ENCODE data around the gene WDR19.
"Not testable (repeated sequence)": the region's sequence is repeated elsewhere in the genome, so short reads cannot be mapped to it uniquely, and the experiment has no call there.

Gene WDR19

DNA sequence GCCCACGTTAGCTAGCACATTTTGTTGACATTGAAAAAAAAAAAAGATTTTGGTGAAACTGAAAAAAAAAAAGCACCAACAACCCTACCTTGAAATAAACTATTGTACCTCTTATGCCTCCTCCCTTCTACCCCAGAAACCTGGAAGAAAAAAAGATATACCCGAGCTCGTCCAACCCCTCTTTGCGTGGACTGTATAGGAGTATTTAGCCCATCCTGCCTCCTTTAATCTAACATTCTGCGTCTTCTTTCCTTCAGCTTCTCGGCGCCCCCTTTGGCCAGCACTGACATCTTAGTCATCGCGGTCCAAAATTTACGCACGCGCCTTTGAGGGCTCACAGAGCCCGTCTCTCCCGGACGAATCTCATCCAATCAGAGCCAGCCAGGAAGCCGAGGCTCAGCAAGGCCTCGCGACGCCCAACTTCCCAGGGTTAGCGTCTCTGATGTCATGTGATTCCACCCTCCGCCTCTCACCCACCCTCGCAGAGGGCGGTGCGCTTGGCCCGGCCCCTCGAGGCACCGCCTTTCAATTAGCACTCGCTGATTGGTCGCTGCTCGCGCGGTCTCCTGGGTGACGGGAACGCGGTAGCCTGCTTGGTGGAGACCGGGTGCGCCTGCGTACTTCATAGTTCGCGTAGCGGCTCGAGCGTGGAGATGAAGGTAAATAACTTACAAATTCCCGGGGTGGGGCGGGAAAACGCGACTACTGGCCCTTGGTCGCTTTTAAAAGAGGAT is at the start of gene WDR19:
TSS of gene WDR19 (plus strand) at position 625 of the 734 bp plus-strand sequence. CDS start at position 654, 29 bp downstream.
- peak; percentile 100 for DNase-seq

DNA sequence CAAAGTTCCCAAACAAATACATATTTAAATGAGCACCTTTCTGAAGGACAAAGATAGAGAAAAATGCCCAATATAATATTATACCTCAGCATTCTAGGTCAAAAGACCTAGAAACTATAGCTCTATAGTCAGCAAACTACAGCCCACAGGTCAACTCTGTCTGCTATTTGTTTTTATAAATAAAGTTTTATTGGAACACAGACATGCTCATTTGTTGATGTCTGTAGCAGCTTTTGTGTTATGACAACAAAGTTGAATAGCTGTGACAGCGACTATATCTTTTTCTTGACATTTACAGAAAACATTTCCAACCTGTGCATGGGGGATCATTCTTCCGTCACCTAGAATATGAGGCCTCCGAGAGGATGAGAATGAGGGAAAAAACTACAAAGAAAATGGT is 48.7 kb upstream of the WDR19 start:
- DNase-seq = no peak

DNA sequence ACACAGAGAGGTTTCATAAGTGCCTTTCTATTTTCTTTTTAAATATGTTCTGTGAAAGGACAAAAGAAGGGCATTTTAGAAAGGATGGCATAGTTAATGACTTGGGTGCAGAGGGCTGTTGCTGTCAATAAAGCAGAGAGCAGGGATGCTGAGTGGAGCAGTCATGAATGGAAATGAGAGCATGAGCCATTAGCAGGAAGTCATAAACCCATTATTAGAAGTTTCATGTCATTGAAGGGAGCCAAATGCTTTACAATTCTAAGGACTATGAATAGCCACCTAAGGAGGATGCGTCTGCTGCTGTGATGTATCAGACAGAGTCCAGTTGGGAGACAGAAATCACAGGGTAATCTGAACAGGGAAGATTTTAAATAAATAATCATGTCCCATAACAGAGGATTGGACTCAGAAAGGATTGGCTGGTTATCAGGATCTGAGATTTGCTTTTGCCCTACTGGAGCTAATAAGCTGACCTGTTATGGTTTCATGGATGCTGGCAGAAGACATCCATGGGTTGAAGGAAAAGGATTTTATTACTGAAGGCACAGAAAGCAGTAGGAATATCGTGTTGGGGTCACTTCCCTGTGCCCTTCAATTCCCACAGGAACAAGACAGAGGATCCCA is 47.5 kb upstream of the WDR19 start:
- DNase-seq = no peak

DNA sequence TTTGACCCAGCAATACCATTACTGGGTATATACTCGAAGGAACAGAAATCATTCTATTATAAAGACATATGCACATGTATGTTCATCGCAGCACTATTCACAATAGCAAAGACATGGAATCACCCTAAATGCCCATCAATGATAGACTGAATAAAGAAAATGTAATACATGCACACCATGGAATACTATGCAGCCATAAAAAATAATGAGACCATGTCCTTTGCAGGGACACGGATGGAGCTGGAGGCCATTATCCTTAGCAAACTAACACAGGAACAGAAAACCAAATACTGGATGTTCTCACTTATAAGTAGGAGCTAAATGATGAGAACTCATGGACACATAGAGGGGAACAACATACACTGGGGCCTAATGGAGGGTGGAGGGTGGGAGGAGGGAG is 44.1 kb upstream of the WDR19 start:
- DNase-seq = not testable (repeated sequence)

DNA sequence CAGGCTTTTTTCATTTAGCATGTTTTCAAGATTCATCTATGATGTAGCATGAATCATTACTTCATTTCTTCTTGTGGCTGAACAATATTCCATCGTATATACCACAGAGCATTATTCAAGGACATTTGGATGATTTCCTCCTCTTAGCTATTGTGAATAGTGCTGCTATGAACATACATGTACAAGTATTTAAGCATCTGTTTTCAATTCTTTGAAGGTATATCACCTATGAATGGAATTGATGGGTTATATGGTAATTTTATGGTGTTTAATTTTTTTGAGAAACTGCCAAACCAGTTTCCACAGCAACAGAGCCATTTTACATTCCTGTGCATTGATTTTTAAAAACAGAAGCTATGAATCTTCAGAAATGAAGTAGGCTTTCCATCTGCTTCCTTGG is 36.1 kb upstream of the WDR19 start:
- no peak for DNase-seq

DNA sequence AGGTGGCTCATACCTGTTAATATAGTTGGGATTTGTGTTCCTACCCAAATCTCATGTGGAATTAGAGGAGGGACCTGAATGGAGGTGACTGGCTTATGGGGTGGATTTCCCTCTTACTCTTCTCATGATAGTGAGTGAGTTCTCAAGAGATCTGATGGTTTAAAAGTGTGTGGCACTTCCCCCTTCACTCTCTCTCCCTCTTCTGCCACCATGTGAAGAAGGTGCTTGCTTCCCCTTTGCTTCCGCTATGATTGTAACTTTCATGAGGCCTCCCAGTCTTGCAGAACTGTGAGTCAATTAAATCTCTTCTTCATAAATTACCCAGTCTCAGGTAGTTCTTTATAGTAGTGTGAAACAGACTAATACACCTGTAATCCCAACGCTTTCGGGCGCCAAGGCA is 28.3 kb upstream of the WDR19 start:
- DNase-seq = no peak

DNA sequence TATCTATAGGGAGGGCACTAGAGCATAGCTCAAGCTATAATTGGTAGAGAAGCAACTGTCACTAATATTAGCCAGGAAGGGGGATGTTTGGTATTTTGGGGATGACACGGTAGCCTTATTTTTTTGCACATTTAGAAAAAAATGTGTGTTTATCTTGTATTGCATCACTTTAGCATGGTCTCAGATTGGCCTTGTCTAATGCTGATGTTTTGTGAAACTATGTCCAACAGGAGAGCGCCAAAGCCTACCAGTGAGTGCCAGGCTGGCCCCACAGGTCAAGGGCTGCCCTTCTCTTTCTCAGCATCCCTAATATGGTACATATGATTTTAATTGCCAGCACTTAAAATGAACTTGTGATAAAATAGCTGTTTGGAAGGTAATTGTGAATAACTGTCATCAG is 24.8 kb upstream of the WDR19 start:
- DNase-seq = no peak

DNA sequence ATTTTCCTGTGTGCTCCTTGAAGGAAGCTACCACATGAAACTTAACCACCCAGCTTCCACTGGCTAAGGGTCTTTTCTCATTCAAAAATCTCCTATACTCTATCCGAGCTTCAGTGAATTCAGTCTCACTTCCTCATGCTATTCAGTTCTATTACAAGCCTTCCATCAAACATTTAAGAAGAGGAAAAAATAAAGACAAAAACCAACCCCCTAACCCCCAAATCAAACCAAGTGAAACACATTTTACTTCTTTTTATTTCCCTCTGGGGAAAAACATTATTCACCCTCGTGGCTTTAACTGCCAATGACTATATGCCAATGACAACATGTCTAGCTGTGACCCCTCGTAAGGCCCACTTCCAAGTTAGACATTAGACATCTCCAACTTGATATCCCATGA is 16.2 kb upstream of the WDR19 start:
- DNase-seq = no peak

DNA sequence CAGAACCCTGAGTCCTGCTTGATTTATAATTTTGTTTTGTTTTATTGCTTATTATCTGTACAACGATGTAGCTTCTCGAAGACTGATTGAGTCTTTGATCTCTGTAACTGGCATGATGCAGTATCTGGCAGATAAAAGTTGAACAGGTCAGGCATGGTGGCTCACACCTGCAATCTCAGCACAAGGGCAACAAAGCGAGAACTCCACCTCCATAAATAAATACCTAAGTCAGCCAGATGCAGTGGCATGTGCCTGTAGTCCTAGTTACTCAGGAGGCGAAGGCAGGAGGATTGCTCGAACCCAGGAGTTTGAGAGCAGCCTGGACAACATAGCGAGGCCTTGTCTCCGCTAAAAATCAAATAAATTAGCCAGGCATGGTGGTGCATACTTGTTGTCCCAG is 15.7 kb upstream of the WDR19 start:
- no peak for DNase-seq

DNA sequence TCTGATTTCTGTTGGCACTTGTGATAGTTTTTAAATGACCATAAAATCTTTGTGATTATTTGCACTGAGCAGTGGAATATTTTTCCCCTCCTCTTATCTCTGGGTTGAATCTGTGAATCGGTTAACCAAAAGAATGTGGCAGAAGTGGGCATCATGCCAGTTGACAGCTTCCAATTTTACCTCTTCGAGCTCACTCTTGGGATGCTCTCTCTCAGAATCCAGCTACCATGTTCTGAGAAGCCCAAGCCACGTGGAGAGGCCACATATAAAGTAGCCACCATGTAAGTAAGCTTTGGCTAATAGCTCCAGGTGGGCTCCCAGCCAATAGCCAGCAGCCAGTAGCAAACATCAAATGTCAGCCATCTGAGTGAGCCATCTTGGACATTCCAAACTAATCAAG is 12.9 kb upstream of the WDR19 start:
- no peak for DNase-seq

DNA sequence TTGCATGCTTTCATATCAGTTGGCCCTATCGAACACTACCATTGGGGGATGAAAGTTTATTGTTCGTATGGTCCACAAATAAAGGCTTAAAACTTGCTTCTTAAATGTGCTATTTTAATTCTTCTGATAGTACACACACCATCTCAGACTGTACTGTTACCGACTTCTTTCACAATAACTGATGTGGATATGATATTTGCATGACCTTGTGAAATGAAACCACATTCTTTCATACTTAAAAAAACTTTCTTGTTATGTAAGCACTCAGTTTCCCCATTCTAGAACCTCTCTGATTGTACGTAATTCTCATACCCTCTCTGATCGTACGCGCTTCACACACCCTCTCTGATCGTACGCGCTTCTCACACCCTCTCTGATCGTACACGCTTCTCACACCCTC is 12.0 kb upstream of the WDR19 start:
- DNase-seq = no peak

DNA sequence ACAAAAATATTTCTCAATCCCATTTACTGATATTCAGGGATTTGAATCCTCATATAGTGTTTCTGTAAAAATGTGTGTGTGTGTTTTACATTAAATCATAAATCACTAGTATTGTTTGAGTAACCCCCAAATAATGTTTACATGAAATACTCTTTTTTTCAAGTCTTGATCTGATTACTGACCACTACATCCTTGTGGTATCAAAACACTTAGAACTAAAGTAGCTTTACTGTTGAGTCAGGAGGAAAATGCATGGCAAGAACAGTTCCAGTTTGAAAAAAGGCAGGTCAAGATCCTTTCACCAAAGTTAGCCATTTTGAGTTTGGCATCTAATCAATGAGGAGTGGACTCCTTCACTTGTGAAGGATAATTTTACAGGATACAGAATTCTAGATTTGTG is 3.6 kb upstream of the WDR19 start:
- no peak for DNase-seq

DNA sequence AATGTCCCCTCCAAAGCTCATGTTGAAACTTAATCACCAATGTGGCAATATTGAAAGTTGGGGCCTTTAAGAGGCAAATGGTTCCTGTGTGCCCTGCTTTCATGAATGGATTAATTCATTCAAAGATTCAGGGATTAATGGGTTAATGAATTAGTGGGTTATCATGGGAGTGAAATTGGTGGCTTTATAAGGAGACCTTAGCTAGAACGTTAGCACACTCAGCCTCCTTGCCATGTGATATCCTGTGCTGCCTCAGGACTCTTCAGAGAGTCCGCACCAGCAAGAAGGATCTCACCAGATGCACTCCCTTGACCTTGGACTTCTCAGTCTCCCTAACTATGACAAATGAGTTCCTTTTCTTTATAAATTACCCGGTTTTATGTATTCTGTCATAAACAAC is 2.6 kb upstream of the WDR19 start:
- no peak for DNase-seq

DNA sequence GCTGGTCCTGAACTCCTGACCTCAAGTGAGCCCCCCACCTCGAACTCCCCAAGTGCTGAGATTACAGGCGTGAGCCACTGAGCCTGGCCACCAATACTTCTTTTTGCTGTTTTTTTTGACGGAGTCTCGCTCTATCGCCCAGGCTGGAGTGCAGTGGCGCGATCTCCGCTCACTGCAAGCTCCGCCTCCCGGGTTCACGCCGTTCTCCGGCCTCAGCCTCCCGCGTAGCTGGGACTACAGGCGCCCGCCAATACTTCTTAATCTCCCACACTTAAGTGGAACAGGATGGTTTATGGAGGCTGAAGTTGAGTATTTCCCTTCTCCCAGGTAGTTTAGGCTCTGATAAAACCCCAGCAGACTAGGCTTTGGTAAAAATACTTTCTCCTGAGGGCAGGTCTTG is 1.7 kb upstream of the WDR19 start:
- DNase-seq = not testable (repeated sequence)

DNA sequence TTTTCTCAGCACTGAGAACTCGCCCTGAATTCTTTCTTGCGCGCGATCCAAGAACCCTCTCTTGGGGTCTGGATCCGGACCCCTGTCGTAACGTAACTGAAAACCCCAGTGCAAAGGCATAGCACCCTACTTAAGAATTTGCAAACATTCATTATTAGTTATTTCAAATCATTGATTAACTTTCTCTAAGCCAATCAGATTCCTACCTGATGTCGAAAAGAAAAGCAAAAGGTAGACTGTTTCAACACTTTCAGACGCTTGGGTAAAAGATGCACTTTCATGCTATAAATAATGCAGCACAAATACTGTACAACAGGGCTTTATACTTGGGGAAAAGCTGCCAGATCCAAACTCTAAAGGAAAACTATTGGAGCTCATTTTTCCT is 817 bp upstream of the WDR19 start:
- no peak for DNase-seq

DNA sequence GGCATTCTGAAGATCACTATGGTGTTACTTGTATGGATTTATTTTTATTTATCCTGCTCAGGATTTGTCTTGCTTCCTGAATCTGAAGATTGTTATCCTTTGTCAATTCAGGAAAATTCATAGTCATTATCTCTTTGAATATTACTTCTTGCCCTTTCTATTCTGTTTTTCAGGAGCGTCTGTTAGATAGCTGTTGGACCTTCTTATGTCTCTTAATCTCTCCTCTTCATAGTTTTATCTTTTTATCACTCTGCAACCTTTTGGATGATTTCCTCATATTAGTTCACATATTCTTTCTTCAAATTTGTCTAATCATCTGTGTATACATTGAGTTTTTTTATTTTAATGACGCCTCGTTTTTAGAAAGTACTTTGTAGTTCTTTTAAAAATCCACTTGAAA is 19.6 kb downstream of the WDR19 start:
- no peak for DNase-seq

DNA sequence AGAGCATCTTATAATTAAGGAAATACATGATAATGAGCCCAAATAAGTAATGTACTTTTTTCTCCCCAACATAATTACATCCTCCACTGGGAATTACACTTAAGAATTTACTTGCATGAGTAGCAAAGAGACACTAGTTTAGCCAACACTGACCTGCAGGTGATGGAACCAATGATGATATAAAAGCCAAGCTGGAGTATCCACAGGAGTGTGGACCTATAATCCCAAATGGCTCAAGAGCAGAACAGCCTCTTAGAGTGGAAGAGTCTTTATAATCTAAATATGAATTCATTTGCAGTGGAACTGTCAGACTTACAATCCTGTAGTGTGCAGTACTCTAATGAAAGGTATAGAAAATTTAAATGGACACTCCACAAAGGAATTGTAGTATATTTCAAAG is 22.2 kb downstream of the WDR19 start:
- DNase-seq = no peak

DNA sequence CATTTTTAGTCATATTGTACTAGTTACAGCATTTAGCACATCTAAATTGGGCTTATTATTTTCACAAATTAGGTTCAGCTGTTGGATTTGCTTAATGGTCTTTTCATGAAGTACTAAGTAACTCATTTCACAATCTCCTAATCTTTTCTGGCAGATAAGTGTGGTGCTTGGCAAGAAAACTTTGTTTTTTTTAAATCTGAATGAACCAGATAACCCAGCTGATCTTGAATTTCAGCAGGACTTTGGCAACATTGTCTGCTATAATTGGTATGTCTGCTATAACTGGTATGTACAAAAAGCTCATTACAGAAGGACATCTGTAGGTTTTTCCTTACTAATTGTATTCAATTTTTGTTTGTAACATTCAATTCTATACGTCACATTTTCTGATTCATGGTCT is 22.7 kb downstream of the WDR19 start:
- no peak for DNase-seq

DNA sequence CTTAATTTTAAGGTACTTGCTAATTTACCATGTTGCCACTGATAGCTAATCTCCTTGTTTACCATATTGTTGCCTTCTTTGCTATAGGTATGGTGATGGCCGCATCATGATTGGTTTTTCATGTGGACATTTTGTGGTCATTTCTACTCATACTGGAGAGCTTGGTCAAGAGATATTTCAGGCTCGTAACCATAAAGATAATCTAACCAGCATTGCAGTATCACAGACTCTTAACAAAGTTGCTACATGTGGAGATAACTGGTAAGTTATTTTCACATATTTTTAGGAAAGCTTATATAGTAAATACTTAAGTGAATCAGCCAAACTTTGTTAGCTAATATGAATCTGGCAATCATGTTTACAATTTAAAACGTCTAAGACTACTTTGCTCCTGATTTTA is 23.1 kb downstream of the WDR19 start:
- no peak for DNase-seq

DNA sequence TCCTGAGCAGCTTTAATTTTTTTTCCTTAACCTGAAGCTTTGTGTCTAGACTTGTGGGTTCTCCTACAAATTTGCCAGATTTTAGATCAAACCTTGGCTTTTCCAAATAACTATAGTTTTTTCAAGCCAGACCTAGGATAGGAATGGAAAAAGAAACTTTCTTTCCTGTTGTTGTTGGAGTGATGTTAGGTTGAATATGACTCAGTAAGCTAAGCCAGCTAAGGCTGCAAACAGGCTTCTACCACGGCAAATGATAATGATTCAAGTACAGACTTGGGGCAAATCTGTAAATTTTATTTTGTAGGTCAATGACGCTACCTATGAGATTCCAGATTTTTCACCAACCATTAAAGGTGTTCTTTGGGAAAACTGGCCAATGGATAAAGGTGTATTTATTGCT is 45.6 kb downstream of the WDR19 start:
- no peak for DNase-seq

DNA sequence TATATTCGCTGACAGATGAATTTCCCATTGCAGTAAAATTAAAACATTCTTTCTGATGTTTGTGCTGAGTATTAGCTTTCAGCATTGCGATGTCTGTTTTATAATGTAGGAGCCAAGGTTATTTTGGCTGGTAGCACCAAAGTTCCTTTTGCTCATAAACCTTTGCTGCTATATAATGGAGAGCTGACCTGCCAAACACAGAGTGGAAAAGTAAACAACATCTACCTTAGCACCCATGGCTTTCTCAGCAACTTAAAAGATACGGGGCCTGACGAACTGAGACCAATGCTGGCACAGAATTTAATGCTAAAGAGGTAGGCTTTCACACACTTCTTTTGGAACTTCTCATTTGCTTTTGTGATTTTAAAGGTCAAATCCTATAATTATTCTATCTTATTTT is 46.0 kb downstream of the WDR19 start:
- DNase-seq = no peak

DNA sequence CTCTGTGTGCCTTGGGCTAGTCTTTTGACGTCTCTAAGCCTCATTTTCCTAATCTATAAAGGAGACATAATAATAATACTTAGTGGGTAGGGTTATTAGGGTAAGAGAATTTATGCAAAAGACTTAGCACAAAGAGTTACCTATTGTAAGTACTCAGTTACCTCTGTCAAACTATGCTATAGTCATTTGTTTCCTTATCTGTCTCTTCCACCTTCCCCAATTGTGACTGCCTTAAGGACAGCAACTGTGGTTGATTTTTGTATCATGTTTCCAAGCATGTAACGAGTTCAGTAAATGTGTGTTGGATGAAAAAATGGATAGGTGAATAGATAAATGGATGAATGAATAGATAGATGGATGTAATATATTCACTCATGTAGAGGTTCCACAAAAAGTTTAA is 48.1 kb downstream of the WDR19 start:
- DNase-seq = no peak

DNA sequence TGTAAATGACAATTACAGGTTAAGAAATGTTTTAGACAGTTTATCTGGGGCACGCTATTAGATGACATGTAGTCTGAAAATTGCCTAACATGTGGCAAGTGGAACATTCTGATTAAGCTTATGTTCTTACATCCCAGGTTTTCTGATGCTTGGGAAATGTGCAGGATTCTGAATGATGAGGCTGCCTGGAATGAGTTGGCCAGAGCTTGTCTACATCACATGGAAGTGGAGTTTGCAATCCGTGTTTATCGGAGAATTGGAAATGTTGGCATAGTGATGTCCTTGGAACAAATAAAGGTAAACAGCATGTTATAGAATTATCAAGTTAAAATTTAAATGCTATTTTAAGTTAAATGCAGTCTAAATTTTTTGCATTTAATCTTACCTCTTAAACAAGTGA is 49.3 kb downstream of the WDR19 start:
- no peak for DNase-seq

DNA sequence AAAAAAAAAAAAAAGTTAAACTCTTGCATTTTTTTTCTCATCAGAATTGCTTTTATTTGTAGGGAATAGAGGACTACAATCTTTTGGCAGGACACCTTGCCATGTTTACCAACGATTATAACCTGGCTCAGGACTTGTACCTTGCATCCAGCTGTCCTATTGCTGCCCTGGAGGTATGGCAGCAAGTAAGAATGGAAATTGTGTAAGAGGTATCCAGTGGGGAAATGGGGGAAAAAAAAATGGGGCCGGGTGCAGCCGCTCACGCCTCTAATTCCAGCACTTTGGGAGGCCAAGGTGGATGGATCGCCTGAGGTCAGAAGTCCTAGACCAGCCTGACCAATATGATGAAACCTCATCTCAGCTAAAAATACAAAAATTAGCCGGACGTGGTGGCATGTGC is 49.8 kb downstream of the WDR19 start:
- DNase-seq = no peak

DNA sequence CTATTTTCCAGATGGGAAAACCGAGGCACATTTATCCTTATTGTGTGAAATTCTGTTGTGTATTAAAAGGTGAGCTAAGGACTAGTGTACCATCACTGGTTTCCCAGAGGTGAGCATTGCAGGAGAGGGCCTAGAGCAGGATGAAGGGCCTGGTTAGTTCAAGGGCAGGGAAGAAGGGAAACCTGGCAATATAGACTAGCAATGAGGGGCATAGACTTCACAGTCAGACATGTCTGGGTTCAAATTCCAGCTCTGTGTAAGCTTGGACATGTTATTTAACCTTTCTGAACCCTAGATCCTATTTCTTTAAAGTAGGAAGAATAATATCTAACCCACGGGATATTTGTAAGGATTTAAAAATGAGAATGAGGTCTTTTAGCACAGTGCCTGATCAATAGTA is 50.8 kb downstream of the WDR19 start:
- DNase-seq = no peak
